Measurements from ENCODE around the gene CASK.

GRCh38 chrX:41956027-41956426 is 32.7 kb upstream of the CASK start:
- TF ChIP-seq CTCF (IDR thresholded peaks at IDR 0.05) (no peak), POLR2A (IDR thresholded peaks at IDR 0.05) (no peak)

Measured in prostate gland (tissue), 2 donors.